ENCODE measurements around the gene ZBTB40.

Gene ZBTB40, protein sequence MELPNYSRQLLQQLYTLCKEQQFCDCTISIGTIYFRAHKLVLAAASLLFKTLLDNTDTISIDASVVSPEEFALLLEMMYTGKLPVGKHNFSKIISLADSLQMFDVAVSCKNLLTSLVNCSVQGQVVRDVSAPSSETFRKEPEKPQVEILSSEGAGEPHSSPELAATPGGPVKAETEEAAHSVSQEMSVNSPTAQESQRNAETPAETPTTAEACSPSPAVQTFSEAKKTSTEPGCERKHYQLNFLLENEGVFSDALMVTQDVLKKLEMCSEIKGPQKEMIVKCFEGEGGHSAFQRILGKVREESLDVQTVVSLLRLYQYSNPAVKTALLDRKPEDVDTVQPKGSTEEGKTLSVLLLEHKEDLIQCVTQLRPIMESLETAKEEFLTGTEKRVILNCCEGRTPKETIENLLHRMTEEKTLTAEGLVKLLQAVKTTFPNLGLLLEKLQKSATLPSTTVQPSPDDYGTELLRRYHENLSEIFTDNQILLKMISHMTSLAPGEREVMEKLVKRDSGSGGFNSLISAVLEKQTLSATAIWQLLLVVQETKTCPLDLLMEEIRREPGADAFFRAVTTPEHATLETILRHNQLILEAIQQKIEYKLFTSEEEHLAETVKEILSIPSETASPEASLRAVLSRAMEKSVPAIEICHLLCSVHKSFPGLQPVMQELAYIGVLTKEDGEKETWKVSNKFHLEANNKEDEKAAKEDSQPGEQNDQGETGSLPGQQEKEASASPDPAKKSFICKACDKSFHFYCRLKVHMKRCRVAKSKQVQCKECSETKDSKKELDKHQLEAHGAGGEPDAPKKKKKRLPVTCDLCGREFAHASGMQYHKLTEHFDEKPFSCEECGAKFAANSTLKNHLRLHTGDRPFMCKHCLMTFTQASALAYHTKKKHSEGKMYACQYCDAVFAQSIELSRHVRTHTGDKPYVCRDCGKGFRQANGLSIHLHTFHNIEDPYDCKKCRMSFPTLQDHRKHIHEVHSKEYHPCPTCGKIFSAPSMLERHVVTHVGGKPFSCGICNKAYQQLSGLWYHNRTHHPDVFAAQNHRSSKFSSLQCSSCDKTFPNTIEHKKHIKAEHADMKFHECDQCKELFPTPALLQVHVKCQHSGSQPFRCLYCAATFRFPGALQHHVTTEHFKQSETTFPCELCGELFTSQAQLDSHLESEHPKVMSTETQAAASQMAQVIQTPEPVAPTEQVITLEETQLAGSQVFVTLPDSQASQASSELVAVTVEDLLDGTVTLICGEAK

DNA sequence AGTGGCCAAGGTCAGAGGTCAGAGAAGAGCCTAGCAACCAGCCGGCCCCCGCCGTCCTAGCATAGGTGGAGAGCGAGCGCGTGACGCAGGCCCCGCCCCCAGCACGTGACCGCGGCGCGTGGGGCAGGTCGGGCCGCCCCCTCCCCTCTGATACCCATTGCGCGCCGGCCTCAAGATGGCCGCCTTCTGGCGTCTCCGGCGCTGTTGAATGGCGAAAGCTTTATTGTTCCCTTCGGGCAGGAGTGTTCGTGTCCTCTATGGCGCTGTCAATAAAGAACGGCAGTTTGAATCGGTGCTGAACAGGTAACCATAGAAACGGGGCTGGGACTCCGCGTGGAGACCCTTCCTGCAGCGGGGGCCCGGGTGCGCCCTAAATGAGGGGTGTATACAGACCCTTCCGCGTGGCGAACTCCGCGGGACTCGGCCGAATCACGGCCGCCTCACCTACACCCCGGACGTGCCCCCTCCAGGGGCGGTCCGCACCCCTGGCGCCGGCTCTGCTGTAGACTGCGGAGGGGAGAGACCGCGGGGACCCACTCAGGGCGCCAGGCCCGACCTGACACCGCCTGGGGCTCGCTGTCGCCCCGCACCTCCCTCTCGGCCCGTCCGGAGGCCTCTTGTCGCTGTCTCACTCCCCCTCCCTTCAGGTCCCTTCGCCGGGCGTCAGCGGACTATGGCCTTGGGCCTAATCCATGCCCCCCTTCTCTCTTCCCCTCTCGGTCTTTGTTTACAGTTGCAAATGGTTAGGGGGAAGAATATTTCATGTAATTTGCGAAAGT is at the start of gene ZBTB40:
ZBTB40 (plus strand) TSS at position 150 of the 779 bp plus-strand sequence. CDS start 38,098 bp downstream, outside the sequence.
- DNase-seq = peak; percentile 96

DNA sequence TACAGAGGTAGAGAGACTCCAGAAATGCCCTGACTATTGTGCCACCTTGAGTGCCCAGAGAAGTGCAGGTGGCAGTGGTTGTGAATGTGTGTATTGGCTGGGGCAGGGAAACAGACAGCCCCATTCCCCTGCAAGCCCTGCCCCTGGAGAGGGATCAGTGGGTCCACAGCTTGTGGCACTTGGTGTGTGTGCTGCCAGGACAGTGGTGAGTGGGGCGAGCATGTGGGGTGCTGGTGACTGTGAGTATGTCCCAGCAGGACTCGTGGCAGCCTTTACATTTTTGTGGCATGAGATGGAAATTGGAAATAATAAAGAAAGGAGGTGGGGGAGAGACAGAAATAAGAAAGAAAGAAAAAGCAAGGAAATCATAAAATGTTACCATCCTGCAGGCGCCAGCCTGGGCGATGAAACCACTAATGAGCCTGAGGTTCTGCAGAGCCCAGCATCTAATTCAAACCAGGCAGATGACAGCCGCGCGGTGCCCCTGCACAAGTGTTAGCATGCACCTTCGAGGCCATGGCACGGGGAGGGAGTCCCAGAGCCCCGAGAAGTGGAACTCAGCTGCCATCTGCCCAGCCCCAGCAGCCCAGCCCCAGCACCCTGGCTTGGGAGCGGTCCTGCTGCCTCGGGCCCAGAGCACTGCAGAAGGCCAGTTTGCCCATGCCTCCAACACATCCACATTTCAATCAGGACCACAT is 49.1 kb upstream of the ZBTB40 start:
- no peak for DNase-seq

DNA sequence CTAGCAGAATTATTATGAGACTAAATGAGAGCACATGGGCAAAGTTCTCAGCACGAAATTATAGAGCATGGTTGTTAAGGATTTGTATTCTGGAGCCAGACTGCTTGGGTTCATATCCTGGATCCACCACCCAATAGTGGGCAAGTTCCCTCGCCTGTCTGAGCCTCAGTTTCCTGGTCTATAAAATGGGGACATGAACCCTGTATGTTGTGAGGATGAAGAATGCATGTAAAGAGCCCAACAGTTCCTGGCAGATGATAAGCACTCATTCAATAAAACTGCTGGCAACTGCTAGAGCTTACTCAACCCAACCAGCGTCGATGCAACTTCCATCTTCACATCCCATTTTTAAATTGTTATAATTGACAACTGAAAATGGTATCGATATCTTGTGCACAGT is 47.2 kb upstream of the ZBTB40 start:
- DNase-seq = no peak

DNA sequence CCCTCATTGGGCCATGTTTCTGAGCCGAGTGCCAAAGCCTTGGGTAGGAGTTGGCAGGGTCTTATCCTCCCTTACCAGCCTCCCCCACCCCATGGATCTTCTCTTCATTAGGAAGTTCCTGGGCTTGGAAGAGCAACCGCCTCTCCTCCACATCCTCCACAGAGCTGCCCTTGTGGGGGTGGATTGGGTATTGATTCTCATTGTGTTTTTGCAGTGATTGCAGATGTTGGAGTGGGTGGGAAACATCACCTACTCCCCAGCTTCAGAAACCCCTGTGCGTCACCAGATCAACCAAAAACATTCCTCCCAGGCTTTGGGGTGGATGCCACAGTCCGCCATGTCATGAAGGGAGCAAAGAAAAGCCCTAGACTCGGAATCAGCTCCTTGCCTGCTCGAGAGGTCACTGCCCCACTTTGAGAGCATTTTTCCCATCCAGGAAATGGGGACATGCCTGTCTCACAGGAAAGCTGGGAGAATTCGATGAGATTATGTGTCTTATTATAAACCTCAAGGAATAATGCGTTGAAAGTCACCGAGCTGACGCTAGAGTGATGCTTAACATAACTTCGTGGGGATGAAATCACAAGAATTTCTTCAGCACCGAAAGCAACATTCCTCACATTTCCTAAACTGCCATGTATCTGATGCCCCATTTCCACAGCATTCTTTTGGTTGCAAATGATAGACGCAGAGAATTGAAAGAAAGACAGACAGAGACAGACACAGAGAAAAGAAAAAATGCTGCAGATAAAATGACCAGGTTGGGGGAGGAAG is 44.7 kb upstream of the ZBTB40 start:
- DNase-seq = no peak

DNA sequence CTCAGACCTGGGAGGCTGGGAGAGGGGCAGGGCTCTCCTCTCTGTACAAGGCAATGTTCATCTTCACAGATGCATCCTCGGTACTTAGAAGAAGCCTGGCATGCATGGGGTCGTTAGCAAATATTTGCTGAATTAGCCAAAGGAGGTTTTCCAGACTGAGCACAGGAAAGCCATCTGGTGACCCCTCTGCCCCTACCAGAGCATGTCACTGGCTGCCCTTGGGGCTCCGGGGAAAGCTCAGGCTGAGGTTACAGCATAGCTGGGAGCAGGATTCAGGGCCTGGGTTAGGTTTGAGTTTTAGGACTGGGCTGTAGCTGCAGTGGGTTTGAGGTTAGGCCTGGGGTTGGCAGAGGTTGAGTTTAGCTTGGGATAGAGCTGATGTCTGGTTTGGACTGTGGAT is 43.4 kb upstream of the ZBTB40 start:
- no peak for DNase-seq

DNA sequence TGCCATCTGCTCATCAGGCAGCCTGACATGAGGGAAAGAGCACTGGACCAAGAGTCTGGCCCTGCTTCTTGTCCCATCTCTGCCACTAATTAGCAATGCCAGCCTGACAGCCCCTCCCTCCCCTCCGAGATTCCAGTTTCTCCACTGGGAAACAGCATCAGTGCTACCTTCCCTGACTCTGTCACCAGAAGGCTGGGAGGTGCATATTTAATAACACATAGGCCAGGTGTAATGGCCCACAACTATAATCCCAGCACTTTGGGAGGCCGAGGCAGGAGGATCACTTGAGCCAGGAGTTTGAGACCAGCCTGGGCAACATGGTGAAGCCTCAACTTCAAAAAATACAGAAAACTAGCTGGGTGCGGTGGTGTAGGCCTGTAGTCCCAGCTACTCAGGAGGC is 41.2 kb upstream of the ZBTB40 start:
- DNase-seq = no peak

DNA sequence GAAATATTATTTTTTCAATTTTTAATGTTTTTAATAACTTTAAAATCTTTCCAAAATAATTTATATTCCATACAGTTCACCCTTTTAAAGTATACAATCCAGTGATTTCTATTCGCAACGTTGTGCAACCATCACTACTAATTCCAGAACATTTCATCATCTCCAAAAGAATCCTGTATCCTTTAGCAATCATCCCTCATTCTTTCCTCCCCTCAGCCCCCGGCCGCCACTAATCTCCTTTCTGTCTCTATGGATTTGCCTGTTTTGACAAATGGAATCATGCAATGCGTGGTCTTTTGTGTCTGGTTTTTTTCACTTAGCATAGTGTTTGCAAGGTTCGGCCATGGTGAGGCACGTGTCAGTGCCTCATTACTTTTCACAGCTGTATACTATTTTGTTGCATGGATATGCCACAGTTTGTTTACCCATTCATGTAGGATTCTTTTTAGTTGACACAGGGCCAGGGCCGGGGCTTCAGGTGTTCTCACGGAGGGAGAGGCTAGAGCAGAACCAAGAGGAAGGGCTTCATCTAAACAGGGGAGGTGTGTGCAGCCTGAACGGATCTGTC is 40.6 kb upstream of the ZBTB40 start:
- no peak for DNase-seq

DNA sequence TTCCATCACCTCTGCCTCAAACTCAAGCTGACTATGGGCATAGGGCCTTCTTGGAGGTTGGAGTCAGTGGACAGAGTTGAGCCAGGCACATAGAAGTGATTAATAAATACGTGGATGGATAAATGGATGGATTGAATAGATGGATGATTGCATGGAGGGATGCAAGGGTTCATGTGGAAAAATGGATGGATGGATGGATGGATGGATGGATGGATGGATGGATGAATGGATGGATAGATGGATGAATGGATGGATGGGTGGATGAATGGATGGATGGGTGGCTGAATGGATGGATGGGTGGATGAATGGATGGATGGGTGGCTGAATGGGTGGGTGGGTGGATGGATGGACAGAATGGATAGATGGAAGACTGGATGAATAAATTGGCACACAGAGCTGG is 40.1 kb upstream of the ZBTB40 start:
- no peak for DNase-seq

DNA sequence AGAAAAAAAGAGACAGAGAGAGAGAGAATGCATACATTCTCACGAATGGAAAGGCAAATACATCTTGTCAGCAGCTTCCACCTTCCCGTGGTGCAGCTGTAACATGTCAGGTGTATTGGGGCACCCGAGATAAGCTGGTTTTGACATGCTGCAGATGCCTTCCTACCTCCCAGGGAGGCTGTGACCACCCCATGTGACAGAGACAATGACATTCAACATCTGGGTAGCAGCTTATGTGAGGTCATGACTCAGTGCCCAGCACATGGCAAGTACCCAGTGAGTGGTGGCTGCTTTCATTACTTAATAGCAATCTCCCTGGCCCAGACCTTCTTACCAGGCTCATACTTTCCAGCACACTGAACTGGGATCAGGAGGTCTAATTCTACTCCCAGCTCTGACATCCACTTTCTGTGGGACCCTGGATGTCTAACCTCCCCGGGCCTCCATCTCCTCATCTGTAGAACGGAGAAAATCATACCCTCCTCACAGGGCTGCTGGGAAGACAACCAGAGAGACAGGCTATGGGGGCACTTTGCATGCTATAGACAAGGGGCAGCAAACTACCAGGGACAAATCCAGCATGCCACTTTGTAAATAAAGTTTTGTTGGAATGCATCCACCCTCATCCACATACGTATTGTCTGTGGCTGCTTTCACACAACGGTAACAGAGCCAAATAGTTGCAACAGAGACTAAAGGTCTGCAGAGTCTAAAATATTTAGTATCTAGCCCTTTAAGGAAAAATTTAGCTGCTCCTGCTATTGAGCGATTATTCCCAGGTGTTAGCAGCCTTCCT is 38.5 kb upstream of the ZBTB40 start:
- DNase-seq = no peak

DNA sequence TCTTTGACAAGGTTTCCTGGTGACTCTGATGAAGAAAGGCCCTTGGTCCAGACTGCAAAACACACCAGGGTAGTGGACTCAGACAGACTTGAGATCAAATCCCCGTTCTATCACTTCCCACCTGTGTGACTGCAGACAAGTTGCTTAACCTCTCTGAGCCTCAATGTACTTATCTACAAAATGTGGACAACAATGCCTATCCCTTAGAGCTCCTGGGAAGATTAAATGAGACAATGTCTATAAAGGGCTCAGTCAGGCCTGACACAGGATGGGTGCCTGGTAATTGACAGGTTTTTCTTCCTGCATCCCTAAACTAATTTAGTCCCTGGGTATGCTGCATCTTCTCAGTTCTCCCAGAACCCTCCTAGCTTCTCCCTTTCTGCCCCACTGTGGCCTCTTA is 37.9 kb upstream of the ZBTB40 start:
- no peak for DNase-seq

DNA sequence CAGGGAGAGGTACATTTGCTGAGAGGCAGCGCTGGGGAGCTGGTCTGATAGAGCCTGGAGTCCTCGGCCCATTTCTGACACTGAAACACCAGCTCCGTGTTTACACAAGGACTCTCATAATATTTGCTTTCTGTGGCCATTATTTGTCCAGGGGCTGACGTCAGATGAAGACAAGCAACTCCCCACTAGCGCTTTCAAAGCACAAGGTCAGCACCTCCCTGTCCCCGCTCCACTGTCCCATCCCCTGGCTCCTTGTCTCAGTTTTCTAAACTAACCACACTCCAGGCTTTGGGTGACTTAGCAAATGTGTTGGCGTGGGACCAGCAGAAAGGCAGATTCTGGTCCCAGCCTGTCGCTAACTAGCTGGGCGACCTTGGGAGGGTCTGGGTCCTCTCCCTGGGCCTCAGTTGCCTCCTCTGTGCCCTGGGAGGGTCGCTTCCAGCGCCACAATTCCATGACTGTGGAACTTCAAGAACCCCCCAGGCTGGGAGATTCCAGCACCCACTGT is 37.4 kb upstream of the ZBTB40 start:
- DNase-seq = no peak

DNA sequence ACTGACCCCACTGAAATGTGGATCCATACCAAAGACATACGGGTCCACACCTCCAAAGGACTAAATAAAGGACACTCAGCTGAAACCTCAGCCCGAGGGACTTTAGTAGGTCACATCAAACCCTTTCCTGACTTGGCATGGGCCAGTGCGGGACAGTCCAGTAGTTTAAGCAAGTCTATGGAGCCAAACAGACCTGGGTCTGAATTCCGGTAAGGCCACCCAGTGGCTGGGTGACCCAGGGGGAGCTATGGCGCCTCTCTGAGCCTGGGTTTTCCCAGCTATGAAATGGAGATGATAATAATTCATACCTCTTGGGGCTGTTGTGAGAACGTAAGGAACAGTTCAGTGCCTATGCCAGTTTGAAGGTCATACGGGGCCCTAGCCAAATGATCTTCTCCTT is 36.2 kb upstream of the ZBTB40 start:
- DNase-seq = no peak

DNA sequence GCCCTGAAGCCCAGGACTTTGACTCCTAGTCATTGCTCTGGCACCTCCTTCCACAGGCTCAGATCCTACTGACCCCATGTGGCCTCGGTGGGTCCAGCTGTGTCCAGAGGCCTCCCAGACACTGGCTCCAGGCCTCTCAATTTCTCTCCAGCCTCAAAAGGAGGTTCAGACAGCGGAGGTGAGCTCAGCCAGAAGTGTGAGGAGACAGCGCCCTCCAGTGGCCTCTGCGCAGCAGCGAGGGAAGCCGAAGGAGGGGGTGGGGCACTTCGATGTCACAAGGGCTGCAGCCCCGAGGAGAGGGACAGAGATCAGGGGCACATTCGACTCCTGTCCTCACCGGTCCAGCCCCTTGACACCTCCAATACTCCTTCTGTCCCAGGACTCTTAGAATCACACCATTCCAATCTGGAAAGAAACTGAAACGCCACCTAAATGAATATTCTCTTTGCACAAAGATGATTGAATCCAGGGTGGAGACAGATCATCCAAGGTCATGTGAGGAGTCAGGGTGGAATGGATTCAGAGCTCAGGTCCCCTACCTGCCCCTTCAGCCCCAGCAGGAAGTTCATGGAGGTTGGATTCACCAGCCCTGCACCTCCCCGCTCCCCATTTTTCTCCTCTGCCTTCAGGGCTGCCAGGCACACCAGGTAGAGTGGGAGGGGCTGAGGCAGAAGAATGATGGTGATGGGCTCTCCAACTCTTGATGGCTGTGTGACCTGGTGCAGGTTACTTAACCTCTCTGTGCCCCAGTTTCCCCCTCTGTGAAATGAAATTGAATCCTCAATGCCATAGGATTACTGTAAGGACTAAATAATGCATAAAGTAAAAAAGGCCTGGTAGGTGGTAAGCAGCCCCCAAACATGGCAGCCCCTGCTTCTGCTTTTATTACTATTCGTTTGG is 34.8 kb upstream of the ZBTB40 start:
- peak; percentile 75 for DNase-seq

DNA sequence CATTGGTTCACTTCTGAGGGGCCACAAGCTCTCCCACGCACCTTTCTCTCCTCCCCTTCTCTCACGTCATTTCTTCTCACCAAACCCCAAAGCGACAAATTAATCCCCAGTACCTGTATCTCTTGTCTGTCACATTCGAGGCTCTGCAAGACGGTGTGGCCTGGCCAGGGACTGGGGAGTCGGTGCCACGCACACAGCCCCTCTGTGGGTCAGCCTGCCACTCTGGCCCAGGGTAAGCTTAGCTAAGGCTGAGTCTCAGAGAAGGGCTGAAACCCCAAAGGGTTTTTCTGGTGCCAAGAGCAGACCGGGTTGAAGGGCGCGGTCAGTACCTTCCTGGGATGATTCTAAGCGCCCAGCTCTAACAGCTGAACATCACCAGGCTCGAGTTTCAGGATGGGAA is 34.2 kb upstream of the ZBTB40 start:
- DNase-seq = no peak

DNA sequence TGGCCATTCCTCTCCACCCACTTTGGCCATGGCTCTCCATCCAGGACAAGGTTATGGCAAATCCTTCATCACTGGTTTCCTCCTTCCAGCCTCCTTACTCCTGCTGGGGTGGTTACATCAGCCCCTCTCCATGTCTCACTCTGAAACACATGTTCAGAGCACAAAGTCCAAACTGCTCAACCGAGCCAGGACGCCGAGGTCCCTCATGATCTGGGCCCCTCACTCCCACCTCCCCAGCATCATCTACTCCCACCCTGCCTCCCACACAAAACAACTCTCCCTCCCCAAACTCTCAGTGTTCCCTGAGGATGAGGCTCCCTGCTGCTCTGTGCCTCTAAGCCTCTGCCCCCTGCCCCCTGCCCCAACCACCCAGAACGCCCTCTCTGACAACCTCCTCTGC is 33.3 kb upstream of the ZBTB40 start:
- DNase-seq = no peak

DNA sequence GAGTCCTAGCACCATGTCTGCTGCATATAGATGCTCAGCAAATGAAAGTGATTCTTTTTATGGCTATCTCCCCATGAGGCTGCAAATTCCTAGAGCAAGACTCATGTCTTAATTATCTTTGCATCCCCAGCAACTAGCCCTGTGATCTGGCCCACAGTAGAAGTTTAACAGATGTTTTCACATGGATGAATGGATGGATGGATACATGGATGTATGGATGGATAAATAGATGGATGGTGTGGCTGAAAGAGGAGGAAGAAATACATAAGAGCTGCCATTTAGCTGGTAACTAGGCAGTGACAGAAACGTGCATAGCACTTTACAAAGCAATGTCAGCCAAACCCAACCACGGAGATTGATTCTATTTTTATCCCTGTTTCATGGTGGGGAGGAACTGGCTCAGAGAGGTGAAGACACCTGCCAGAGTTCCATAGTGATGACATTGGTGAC is 32.7 kb upstream of the ZBTB40 start:
- DNase-seq = no peak

DNA sequence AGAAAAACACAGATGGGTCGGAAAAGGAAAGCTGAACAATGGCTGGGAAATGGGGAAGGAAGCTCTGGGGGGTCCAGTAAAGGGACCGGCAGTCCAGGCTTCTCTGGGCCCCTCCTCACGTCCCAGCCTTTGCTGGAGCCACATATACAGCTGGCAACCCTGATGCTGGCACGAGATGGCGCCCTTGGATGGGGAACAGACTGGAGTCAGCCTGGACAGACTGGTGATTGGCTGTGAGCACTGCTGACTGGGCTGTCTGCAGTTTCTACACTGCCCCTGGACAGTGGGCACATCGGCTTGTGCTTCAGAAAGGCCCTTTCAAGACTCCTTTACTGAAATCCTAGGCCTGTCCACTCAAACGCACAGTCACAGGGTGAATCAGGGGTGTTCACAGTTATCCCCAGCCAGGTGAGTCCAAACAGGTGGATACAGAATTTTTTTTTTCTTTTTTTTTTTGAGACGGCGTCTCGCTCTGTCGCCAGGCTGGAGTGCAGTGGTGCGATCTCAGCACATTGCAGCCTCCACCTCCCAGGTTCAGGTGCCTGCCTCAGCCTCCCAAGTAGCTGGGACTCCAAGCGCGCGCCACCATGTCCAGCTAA is 31.1 kb upstream of the ZBTB40 start:
- peak; percentile 62 for DNase-seq

DNA sequence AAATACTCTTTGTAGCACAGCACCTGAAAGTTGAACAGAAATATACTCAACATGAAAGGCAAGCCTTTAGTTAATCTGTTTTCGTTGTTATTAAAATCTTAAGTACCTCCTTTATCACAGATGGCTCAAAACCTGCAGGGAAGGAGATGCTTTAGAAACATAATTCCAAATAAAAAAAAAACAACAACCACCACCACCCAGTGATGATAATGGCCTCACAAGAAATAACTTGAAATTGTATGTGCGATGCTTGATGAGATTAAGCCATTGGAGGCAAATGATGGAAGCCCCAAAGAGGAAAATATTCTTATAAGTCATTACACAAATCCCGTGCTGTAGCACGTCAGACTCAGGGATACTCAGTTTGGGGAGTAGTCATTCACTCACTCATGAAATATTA is 24.9 kb upstream of the ZBTB40 start:
- no peak for DNase-seq

Measured in NCI-H1105 treated with DMSO at 0.1 percent for 48 hours (cell line).